Measurements from ENCODE around the gene PHYHD1. TPM values are rescaled to one million over a fixed set of nuclear protein-coding genes. Genes with fewer than 3 reads are reported as not detected.
A peak's percentile ranks its signal among the peaks of the same experiment; 100 is the strongest.

Gene PHYHD1
- total and polyA plus RNA-seq, 2 of the 13 experiments (the other 11 are each of a cell fraction or from before 2014, with no cell fraction given) = 10.6 to 25.3 TPM

- ChIA-PET POLR2A (interaction anchor here (0.8 to 2.9 kb wide), 8 partner anchors 30 to 121 kb away, joined by 3 to 25 read pairs (median 4); partner anchors contain the start of genes ENDOG and PHYHD1), CTCF (ENCODE audit: low intra/inter-chr PET ratio, low total read pairs) (interaction anchor here (0.8 to 1.2 kb wide), 3 partner anchors 18 to 46 kb away, joined by 3 read pairs; no protein-coding TSS in a partner anchor)
- ATAC-seq = peak; percentile 83
- H3K79me2 ChIP-seq (ENCODE audit: insufficient read depth, low read length) = peaks cover 77% of the 10 kb centered on the region
- no peaks in the 10 kb centered on the region; a peak in 1 of 5 replicates for H3K27me3 ChIP-seq (ENCODE audit: control insufficient read depth in 1 of 2, insufficient read depth in 2 of 2, low read length in 2 of 2)
- no peak within 1 kb of the TSS for H2AFZ ChIP-seq (ENCODE audit: low read length)
- peaks cover 57% of the 10 kb centered on the region for H3K4me1 ChIP-seq (ENCODE audit: insufficient read depth, low read length)
- FAIRE-seq = peak; percentile 46
- peak within 1 kb of the TSS; percentile 88 to 96 (median 94) for H3K4me3 ChIP-seq (replicated peaks in 1 of 3; ENCODE audit: insufficient read depth in 1 of 3, low read depth in 2 of 3, low read length in 3 of 3)
- 6% methylated on average over 8 of the region's 70 CpGs for WGBS (ENCODE audit: low lambda C conversion rate)
- peak within 1 kb of the TSS; percentile 93 for H3K27ac ChIP-seq (ENCODE audit: extremely low read length, insufficient read depth, low read length)
- intact Hi-C loops (cut with micrococcal nuclease; ENCODE audit: unreplicated experiment) (loop anchor here (1.0 kb wide), 1 partner anchor 46 kb away; no protein-coding TSS in a partner anchor), in situ Hi-C loops (cut with HindIII; ENCODE audit: extremely low pct_ligation_motif_present, low pct_unique_long_range_greater_than_20kb) (loop anchor here (5.0 kb wide), 1 partner anchor 40 kb away; the partner anchor contains the start of gene PHYHD1)
- peak; percentile 92 for DNase-seq (ENCODE audit: low spot score)
- H4K20me1 ChIP-seq (ENCODE audit: insufficient read depth, low read length) = 0 out of 2 replicates have a peak, but pooled peaks cover 3% of the 10 kb centered on the region
- H3K4me2 ChIP-seq (ENCODE audit: low read depth, low read length) = peak within 1 kb of the TSS; percentile 94
- peak within 1 kb of the TSS; percentile 93 for H3K9ac ChIP-seq (ENCODE audit: insufficient read depth, low read depth, low read length)
- H3K9me3 ChIP-seq (ENCODE audit: low read length) = no peaks in the 10 kb centered on the region
- TSS peak; percentile 54 for BruUV-seq (replicated peaks)
- H3K36me3 ChIP-seq (replicated peaks in 1 of 2; ENCODE audit: control insufficient read depth in 1 of 2, insufficient read depth in 2 of 2, low read length in 2 of 2) = peaks cover 1 to 23% of the 10 kb centered on the region in 2 experiments; a peak in 4 of 5 replicates
- TF ChIP-seq POLR2A (IDR thresholded peaks at IDR 0.05; ENCODE audit: insufficient read depth in 1 of 2, low read depth in 2 of 2, low read length in 2 of 2) (peak; percentile 52 to 67), ELK4 (CRISPR knock-in tag; IDR thresholded peaks at IDR 0.05; ENCODE audit: borderline replicate concordance) (no peak), BATF2 (CRISPR knock-in tag; IDR thresholded peaks at IDR 0.05) (no peak), KDM5A (IDR thresholded peaks at IDR 0.05; ENCODE audit: borderline replicate concordance, low read length) (peak; percentile 80), ZC3H4 (CRISPR knock-in tag; IDR thresholded peaks at IDR 0.05; ENCODE audit: borderline replicate concordance) (0 out of 2 replicates have a peak, but pooled peaks have one; percentile 4), GTF2F1 (IDR thresholded peaks at IDR 0.05; ENCODE audit: low read length) (no peak), NR2F6 (IDR thresholded peaks at IDR 0.05) (no peak; the same call in 1 of the 2 replicates), NR2F6 (CRISPR knock-in tag; IDR thresholded peaks at IDR 0.05) (peak; percentile 43; the same call in 1 of the 2 replicates), MEF2D (CRISPR knock-in tag; IDR thresholded peaks at IDR 0.05) (peak; percentile 37; the same call in 1 of the 2 replicates), ZNF460 (CRISPR knock-in tag; IDR thresholded peaks at IDR 0.05; ENCODE audit: borderline replicate concordance) (peak; percentile 32; the same call in 1 of the 2 replicates), IRX3 (CRISPR knock-in tag; IDR thresholded peaks at IDR 0.05; ENCODE audit: borderline replicate concordance, low read depth) (no peak), NFE2L2 (IDR thresholded peaks at IDR 0.05; ENCODE audit: low read length) (no peak), HMGXB4 (CRISPR knock-in tag; IDR thresholded peaks at IDR 0.05; ENCODE audit: borderline replicate concordance in 1 of 2, low read depth in 1 of 2) (peak; percentile 29 to 35; a peak in 1 of 4 replicates), ZNF788 (CRISPR knock-in tag; IDR thresholded peaks at IDR 0.05; ENCODE audit: borderline replicate concordance) (no peak; the same call in 1 of the 2 replicates), KAT8 (CRISPR knock-in tag; IDR thresholded peaks at IDR 0.05) (peak; percentile 93), POGK (CRISPR knock-in tag; conservative IDR thresholded peaks at IDR 0.05) (peak; percentile 72), SRSF4 (IDR thresholded peaks at IDR 0.05; ENCODE audit: low read depth, low read length, poor library complexity, severe bottlenecking) (no peak)
These were observed 38.7 kb upstream of the PHYHD1 start, which contains the start of the genes KYAT1 and LRRC8A for GRCh38 chr9:128881884-128882676. Gene KYAT1, minus strand, starts transcription at chr9:128881950. Its CDS starts 36,545 bp downstream, at chr9:128845405. Gene LRRC8A, plus strand, starts transcription at chr9:128882133. Its CDS starts 25,032 bp downstream, at chr9:128907165.
